Measurements from ENCODE around the gene HHLA2.

Gene HHLA2

DNA sequence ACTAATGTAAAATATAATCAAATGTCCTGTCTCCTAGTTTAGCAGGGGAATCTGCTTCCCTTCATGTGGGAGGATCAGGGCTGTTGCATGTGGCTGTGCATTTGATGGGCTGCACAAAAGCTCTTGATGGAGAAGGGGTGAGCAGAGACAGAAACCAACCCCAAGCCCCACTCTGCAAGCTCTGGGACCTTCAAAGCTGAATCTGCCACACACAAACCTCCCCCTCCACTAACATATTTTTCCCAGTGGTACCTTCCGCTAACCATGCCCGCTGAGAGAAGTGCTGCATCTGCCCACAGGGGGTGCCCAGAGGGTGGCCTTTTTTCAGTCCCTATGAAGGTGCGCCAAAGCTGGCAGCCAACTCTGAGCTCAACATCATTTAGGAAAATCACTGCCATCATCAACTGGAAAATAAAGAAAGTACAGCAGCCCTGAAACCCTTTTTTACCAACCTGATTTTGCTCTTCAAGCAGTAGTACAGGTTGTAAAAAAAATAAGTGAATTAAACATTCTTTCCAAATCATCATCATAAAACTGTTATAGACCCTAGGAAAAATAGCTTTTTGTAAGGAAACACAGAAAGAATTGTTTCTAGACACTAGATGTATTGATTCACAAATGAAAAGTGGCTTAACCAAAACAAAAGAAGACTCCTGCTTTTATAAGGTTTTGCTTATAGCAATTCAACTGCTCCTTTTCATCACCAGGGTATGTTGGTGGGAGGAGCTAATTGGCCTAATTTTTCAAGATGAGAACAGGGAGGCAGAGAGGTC is 97.0 kb downstream of the HHLA2 start:
- no peak for DNase-seq (ENCODE audit: low read depth in 2 of 2)

DNA sequence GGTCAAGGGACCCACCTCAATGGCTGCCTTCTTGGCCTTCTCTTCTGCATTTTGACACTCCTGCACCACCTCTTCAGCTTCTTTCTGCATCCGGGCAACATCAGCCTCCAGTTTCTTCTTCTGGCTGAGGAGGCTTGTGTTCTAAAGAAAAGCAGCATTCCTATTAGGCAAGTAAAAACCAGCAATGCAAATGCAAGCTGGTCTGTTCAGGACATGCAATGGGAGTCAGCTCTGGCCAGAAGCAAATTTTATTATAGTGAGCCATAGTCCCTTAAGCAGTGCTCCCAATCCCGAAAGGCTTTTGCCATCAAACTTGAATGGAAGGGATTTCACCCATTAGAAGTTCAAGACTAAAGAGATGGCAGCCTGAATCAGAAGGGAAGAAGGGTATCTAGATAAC is 97.7 kb downstream of the HHLA2 start:
- DNase-seq (ENCODE audit: low read depth in 2 of 2): no peak

DNA sequence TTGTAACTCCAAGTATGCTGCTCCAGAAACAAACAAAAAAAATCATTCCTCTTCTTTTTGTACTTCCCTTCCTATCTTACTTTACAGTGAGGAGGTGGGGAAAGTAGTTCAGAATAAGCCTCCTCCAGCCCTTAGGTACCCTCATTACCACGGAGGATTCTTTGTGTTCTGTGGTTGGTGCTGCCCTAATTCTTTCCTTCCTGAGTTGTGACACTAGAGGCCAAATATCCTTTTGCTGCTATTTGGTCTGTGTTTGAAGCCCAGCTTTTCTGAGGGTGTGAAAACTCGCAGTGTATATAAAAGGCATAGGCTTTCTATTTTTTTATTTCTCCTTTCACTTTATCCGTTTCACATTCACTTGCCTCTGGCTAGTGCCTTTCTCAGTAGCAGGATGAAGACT is 98.2 kb downstream of the HHLA2 start:
- no peak for DNase-seq (ENCODE audit: low read depth in 2 of 2)

DNA sequence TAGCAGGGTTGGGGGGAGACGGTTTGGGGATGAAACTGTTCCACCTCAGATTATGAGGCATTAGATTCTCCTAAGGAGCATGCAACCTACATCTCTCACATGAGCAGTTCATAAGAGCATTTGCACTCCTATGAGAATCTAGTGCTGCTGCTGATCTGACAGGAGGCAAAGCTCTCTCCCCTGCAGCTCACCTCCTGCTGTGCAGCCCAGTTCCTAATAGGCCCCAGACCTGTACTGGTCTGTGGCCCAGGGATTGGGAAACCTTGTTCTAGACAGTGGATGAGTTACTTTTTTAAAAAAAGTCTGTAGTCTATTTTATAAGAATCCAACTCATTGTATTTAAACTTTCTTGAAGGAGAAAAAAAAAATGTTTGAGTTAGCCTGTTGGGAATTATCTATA is 100.0 kb downstream of the HHLA2 start:
- DNase-seq (ENCODE audit: low read depth in 2 of 2): no peak

DNA sequence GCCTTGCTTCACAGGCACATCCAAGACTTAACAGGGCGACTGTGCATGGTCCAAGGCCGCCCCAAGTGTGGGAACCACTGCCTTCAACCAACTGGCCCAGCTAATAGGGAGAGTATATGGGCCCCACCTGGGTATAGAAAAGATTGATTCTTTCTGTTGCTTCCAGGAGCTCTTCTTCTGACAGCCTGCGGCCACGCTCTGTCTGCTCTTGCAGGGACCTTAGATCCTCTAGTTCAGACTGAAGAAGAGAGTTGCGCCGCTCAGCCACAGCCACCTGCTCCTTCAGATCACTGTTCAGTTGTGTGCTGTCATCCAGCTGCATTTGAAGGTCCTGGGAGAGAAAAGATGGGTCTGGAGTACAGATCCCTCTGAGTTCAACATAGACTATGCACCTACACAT is 102.2 kb downstream of the HHLA2 start:
- DNase-seq (ENCODE audit: low read depth in 2 of 2): no peak

DNA sequence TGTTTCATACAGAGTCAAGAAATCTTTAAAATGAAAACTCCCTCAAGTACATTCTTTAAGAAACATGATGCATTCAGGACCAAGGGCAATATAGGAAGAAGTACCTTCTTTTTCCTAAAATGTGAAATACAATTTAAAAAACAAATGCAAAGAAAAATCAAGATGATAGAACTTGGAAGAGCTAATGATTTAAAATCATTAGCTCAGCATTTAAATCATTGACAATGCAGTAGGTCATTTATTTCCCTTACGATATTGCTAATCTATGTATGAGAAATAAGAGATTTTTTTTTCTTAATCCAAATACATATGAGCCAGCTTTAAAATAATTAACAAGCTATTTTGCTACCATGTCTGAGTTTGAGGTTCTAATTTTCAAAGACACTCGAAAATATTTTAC is 105.5 kb downstream of the HHLA2 start:
- DNase-seq (ENCODE audit: low read depth in 2 of 2): no peak

DNA sequence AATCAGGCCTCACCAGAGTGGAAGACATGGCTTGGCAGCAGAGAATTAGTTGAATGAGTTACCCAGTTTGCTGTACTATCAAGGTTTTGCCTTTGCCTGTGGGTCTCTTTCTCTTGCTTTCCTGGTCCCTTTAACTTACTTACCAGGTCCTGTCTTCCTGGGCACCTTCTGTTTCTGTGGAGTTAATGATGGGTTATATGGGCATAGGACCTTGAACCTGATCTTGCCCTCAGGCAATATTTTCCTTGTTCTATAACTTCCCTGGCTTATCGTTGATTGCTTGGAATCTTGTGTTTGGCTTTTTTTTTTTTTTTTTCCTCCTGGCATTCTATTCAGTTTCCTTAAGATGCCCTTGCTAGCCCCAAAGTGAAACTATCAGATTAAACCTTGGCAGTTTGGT is 106.8 kb downstream of the HHLA2 start:
- DNase-seq (ENCODE audit: low read depth in 2 of 2): no peak

DNA sequence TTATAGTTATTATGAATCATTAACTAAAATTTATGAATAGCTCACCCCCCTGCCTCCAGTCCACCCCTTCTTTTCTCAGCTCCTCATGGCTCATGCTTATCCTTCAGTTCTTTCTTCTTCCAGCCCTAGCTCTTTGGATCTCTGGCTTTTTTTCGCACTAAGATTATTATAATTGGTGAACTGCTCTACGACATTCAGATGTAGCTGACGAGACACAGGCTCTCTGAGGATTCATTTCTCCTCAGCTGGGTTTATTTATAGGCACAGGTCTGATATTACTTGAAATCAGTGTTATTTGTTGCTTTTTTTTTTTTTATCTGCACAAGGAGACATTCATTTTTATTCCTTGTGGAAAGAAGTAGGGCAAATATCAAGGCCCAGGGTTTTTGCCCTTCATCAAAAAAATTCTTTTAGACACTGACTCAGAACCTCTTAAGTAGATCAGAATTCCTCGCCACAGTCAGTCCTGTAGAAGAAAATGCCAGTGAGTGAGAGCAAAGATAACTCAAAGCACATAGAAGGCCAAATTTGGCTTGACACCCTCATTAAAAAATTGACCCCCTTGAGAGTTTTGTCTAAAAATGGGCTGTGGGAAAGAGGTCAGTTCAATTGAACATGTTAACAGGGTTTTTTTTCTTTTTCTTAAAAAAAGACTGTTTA is 107.5 kb downstream of the HHLA2 start:
- no peak for DNase-seq (ENCODE audit: low read depth in 2 of 2)

DNA sequence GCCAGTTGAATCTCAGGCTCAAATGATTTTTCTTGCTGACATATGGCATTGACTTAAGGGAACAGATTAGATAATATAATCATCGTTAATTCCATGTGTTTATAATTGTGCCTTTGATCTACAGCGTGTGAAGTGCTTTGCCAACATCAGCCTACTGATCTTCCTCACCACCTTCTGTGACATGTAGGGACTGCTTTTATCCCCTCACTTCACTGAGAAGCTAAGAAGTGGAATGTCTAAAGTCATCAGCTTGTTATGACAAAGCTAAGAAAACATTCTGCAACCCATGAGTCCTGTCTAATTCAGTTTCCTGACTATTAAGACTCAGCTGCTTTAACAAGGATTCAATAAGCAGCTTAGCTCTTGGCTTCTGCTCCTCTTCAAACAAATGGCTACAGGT is 108.0 kb downstream of the HHLA2 start:
- no peak for DNase-seq (ENCODE audit: low read depth in 2 of 2)

DNA sequence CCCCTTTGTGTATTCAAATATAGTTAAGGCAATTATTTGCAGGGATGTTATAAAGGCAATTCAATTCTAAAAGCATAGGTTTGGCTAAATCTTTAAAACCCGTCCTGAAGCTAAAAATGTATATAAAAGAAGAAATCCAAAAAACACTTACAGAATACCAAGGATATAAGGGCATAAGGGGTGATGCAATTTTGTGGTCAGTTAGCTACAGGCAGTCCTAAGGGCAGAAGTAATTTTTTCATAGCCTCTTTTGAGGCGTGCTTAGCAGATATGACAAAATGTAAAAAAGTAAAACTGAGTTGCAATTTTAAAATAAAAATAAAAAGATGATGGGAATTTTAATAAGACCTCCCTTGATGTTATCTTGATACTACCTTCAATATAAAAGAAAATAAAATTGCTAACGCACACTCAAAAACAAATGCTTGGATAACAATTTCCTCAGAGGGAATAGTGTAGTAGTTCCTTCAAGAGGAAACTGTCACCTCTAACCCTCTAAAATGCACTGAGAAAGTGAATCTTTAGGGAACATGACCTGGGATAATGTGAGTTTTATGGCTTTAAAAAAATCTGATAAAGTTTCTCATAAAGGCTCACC is 109.8 kb downstream of the HHLA2 start:
- no peak for DNase-seq (ENCODE audit: low read depth in 2 of 2)

DNA sequence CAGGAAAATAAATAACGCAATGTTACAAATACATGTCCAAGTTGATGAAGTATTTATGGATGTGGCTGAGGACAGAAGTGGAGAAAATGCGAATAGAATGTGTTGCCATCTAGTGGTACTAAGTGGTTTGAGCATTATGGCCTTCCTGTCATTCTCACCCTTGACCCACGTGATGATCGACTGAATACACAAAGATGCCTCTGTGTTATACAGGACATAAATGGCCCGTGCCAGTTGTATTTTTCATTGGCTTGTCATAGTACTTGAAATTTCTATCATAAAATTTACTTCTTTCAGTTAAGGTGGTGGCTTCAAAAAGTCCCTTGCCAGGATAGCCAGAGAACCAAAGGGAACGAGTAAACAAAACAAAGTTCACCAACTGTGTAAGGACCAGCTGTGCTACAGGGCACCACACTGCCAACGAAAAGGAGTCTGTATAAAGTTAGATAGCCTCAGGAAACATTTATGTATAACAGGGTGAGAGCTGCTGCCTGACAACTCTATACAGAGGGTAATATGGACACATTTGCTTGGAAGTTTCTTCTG is 110.4 kb downstream of the HHLA2 start:
- DNase-seq (ENCODE audit: low read depth in 2 of 2): peak in 1 of 2 donors; percentile 17

DNA sequence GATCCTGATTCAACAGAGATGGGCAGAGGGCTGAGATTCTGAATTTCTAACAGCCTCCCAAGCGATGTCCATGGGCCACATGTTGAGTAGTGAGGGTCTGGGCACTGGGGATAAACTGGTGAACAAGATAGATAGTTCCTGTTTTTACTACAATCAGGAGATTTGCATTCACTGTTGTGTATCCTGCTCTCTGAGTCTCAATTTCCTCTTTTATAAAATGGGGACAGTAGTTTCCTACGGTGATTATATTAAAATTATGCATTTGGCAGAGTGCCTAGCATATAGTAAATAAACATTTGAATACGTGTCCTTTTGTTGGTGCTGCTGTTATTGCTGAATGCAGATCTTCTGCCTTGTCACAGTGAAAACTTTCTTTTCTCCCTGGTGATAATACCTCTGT is 111.5 kb downstream of the HHLA2 start:
- no peak for DNase-seq (ENCODE audit: low read depth in 2 of 2)

DNA sequence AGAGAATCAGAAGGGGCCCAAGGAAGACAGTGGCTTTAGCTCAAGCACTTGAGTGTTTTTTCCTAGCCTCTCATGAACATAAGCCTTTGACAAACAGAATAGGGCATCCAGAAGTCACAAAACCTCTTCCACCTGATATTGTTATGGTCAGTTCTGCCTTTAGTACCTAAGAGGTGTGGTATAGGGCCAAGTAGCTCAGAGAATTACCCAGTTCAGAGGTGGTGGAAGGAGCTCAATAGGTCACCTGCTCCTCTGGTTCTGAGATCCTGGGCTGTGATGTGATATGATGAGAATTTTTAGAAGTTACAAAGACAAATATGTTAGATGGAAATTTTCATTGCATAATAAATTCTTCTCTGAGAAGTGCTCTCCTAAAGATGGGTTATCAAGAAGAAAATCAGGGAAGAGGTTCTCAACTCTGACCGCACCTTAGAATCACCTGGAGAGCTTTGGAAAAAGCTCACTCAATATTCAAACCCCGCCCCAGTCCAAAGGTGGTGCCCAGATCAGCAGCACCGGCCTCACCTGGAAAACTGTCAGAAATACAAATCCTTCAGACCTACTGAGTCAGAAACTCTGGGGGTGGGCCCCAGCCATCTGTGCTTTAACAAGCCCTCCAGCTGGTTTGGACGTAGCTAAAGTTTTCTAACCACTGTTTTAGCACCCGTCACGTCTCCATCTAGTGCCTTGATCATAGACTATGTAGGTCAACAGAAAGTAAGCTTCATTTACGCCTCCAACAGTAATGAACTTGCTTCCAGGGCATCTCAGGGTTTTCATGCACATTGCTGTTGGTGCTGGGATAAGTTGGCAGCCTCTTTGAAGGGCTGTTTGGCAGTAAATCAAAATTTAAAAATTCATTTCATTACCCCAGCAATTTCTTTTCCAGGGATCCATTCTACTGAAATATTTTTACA is 112.8 kb downstream of the HHLA2 start:
- no peak for DNase-seq (ENCODE audit: low read depth in 2 of 2)

DNA sequence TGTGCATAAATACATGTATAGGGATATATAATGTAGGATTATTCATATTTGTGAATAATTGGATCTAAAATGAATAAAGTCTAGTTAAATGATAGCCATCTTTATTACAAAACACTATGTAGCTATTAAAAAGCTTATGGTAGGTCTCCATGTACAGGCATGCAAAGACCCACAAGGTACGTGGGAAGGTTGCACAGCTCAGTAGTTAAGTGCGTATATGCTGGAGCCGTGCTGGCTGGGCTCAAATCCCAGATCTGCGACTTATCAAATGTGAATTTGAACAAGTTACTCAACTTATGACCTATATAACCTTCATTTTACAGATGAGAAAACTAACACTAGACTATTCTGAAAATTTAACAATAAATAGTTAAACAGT is 113.4 kb downstream of the HHLA2 start:
- DNase-seq (ENCODE audit: low read depth in 2 of 2): no peak

DNA sequence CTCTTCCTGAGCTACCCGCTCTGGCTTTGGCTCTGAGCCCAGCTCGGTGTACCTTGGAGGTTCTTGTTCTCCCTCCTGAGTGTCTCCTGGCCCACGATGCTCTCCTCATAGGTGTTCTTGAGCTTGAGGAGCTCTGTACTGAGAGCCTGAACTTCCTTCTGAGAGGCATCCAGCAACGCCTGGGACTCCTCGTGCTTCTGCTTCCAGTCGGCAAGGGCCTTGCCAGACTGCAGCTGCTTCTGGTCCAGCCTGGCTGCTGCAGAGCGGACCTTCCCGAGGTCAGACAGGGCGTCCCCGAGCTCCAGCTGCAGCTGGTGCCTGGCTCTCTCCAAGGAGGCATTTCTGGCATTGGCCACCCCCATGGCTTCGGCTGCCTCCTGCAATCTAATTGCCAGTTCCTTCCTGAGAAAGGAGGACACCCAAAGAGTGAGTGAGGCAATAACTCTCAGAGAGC is 114.2 kb downstream of the HHLA2 start:
- no peak for DNase-seq (ENCODE audit: low read depth in 2 of 2)

DNA sequence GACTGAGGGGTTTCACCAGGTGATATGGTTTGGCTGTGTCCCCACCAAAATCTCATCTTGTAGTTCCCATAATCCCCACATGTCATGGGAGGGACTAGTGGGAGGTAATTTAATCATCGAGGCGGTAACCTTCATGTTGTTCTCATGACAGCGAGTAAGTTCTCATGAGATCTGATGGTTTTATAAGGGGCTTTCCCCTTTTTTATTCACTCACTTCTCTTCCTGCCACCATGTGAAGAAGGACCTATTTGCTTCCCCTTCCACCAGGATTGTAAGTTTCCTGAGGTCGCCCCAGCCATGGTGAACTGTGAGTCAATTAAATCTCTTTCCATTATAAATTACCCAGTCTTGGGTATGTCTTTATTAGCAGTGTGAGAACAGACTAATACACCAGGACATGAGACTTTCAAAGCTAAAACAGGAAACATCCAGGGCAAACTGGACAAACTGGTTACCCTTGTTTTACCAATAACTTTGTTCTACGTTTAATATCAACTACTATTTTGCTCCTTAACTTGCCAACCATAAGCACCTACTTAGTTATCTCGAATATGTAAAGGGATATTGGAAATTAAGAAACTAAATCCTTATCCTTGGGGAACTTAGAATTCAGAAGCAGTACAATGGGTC is 115.9 kb downstream of the HHLA2 start:
- DNase-seq (ENCODE audit: low read depth in 2 of 2): no peak

DNA sequence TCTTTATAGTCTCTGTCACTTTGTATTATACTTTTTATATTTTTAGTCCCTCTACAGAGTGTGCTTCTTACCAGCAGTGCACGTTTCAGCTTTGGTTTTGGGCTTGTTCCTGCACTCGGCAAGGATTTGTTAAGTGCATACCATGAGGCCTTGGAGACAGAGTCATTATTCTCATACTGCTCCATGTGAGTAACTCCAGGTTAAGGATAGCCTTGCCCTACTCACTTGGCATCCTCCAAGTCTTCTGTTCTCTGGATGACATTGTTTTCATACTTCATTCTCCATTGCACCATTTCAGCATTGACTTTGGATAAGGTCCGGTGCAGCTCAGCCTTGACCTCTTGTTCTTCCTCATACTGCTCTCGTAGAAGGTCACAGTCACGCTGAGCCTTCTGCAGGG is 117.7 kb downstream of the HHLA2 start:
- DNase-seq (ENCODE audit: low read depth in 2 of 2): no peak

DNA sequence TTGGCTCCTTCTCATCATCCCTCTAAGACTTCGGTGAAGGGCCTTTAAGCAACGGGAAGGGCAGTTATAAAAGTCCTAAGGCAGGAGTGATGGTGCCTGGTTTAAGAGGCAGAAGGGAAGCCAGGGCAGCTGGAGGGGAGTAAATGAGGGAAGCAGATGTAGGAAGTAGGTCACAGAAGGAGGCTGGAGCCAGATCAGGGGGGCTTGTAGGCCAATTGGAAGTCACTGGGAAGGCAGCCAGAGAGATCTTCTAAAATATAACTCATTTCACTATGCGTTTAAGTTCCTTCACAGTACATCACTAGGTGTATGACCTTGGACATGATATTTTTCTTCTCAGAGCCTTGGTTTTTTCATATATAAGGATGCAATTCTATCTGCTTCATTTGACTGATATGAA is 119.3 kb downstream of the HHLA2 start:
- DNase-seq (ENCODE audit: low read depth in 2 of 2): no peak

DNA sequence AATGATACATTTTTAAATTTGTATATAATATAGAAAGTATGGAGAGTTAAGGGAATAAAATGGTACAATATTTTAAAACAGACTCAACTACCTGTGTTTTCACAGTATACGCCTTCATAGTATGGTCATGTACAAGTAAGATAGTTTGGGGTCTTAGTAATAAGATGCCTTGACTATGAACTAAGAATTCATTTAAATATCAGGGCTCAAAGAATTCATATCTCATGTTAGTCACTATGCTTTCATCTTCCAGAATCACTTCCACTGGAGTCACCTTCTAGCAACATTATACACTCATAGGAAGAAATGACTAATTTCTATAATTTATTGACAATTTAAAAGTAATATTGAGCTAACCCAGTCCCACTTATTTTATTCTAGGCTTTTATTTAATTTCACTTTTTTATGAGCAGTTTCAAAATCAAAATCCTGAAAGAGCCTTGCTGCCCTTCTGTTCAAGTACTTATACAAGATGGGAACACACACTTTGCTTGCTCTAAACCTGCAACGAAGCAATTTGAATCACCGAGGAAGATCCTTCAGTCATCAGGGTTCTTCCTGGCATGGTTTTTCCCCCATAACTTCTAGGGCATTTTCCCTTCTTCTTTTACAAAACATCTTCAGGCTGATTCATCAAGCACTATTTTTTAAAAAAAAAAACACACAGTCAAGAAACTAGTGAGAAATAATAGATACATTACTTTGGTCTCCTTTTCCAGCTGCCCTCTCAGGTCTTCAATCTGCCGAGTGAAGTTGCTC is 119.9 kb downstream of the HHLA2 start:
- no peak for DNase-seq (ENCODE audit: low read depth in 2 of 2)

DNA sequence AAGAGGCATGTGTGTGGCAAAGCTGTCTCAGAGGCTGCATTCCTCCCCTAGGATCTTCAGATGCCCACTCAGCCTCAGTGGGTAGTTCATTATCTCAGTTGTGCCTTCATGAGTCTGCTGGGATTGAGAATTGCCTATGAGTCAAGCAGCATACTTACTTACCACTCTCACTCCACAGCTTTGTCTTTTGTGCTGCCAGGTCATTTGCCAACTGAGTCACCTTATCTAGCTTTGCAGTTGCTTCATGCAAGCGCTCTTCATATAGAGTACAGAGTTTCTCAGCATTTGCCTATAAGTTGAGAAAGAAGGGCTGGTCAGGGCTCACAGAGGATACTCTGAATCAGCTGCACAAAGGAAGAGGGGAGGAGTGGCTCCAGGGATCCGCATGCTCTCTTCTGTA is 124.6 kb downstream of the HHLA2 start:
- no peak for DNase-seq (ENCODE audit: low read depth in 2 of 2)
